HG03045 (cell line): ENCODE data around the gene ZNF284.
A peak's percentile ranks its signal among the peaks of the same experiment; 100 is the strongest.
"Not testable (repeated sequence)": the region's sequence is repeated elsewhere in the genome, so short reads cannot be mapped to it uniquely, and the experiment has no call there.

Experiments used
- ATAC-seq: cut with Tn5 transposase; IDR thresholded peaks from one replicate; pipeline ENCODE4 v1.9.1; 2021; ENCODE audit warnings: mild to moderate bottlenecking, moderate library complexity; ENCODE audit not compliant: unreplicated experiment

The ZNF284 gene

DNA sequence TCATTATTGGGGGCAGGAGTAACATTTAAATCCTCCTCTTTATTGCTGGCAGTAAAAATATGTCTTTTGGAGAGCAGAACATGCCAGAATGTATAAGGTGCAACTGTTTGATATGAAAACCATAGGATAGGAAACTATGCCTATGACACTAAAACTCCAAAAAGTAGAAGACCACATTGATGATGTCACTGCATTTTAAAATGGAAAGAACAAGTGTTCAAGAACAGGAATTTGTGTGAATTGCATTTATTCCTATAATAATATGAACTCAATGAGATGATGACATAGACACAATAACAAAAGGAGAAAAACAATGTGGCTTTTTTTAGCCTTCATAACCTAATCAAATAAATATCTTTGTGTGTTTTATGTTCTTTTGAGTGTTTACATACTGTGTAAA lies 37.5 kb downstream of the ZNF284 start:
- ATAC-seq = no peak

DNA sequence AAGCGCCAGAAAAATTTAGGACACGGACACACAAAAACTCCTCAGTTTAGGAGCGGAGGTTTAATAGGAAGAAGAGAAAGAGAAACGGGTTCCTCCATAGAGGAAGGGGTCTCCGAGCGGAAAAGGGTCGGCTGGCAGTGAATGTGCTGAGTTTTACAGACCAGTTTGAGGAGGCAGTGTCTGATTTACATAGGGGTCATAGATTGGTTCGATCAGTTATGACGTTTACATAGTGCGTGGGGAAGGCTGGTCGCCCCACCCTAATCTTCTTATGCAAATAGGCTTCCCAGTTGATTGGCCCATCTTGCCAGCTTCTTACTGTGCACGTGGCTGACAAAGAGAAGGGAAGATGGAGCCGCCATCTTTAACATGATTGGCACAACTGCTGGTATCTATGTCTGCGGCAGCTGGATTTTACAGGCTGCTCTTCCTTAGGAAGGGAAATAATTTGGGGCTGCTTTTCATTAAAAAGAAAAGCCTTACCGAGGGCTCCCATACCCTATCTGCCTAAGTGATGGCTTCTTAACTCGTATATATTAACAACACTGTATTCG lies 40.0 kb downstream of the ZNF284 start:
- no peak for ATAC-seq

DNA sequence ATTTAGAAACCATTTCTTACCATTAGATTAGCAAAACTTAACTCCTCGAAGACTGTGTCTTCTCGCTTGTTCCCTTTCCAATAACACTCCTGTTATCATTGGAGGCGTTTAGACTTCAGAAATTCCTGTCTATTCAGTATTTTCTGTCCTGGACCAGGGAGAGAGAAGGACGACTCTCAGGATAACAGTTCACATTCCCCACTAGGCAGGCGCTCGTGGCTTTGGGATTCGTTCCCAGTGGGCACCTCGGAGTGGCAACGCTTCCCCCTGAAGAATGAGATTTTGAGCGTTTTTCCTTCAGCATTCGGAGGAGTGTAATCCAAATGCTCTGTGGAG lies 40.8 kb downstream of the ZNF284 start:
- ATAC-seq = no peak

DNA sequence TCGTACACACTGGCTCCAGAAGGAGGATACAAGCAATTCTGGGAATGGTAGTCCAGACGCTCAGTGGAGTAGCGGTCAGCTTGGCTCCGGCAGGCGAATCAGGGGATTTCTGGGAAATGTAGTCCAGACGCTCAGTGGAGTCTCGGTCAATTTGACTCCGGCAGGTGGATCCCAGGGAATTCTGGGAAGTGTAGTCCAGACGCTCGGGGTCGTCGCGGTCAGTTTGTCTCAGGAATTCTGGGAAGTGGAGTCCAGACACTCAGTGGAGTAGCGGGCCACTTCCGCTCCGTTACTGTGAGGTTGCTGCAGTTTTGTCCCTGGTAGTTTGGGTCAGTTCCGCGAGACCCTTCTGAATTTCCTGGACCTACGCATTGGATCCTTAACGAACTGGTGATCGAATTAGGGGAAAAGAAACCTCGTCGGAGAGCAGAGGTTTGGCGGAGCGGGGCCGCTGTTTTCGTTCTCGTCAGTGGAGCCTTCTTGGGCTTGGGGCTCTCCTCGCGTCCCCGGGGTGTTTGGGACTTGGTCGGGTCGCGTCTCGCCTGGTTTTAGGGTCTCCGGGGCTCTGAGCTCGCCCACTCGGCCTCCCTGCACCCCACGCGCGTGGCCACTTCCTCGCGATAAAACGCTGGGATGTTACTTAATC lies 41.3 kb downstream of the ZNF284 start, which contains the start of gene ZNF225:
TSS of gene ZNF225 (plus strand) at position 262 of the 646 bp plus-strand sequence. CDS start 2,429 bp downstream, outside the sequence.
- peak; percentile 92 for ATAC-seq

DNA sequence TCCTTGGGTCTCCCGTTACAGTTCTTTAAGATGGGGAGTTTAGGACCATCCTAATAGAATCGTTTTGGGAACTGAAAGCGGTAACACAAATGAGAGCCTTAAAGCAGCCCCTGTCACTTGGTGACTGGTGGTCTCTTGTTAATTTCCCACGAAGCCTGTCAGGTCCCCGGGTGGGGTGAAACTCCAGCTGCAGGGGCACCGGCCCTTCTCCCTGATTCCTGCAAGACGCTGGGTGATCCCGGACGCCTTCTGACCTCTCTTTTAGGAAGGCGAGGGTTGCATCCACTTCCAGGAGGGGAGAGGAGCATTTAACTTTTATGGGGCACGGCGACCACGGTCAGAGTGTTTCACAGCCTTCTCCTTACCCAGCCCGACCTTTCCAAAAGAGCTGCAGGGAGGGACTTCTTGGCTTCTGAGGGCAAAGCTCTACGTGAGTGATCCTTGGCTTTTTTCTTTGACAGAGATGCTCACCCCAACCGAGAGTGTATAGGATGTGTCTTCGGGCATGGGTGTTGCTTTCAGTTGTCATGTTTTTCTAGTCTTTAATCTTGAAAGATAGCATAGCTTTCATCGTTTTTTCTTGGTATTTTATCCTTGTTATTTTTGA lies 41.9 kb downstream of the ZNF284 start:
- peak; percentile 10 for ATAC-seq

DNA sequence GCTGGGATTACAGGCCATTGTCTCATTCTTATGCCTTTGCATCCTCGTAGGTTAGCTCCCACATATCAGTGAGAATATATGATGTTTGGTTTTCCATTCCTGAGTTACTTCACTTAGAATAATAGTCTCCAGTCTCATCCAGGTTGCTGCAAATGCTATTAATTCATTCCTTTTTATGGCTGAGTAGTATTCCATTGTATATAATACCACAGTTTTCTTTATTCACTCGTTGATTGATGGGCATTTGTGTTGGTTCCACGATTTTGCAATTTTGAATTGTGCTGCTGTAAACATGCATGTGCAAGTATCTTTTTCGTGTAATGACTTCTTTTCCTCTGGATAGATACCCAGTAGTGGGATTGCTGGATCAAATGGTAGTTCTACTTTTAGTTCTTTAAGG lies 49.2 kb downstream of the ZNF284 start:
- ATAC-seq = not testable (repeated sequence)

DNA sequence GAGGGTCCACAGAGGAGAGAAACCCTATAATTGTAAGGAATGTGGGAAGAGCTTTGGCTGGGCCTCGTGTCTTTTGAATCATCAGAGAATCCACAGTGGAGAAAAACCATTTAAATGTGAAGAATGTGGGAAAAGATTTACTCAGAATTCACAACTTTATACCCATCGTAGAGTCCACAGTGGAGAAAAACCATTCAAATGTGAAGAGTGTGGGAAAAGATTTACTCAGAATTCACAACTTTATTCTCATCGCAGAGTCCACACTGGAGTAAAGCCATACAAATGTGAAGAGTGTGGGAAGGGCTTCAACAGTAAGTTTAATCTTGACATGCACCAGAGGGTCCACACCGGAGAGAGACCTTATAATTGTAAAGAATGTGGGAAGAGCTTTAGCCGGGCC lies 60.0 kb downstream of the ZNF284 start:
- ATAC-seq = no peak
